H1 (cell line): ENCODE measurements around the gene CCDC110. TPM values are rescaled to one million over a fixed set of nuclear protein-coding genes. Genes with fewer than 3 reads are reported as not detected.

Source experiments
- NRF1 ChIP-seq: IDR thresholded peaks from 2 replicates; pipeline ENCODE4 v1.6.1; 2011; ENCODE audit warnings: mild to moderate bottlenecking, low read depth, low read length, improper control_type of control experiment
- SP4 ChIP-seq: IDR thresholded peaks from 2 replicates; pipeline ENCODE4 v1.6.1; 2012; ENCODE audit warnings: low read length, inconsistent platforms
- polyA plus RNA-seq, 7 experiments: library from polyadenylated mRNA; depleted of rRNA in 3 of 7; stranded (reverse) in 5 of 7; unstranded in 2 of 7; fragments of >200 nt in 5 of 7; fragments of 200-250 nt in 2 of 7; gene quantifications; 1 replicate in 5 of 7; 2 replicates in 1 of 7; 4 replicates in 1 of 7; pipeline versions ENCODE4 v1.2.1 to v1.2.3, GENCODE V29; 2011 to 2013; ENCODE audit warnings: missing spikeins in 2 of 7, mixed read lengths in 2 of 7
- total RNA-seq: library from RNA; stranded (reverse); fragmentation: NEBNext Ultra II Directional; extraction: Animal tissue kit (Norgen Biotek cat#: 25700); gene quantifications from 2 replicates; pipeline ENCODE4 v1.2.1, GENCODE V29; 2021

CCDC110 gene
- total and polyA plus RNA-seq, 2 of the 8 experiments (the other 6 are each of a cell fraction or from before 2014, with no cell fraction given) = 0.33 to 3.1 TPM

GRCh38 chr4:185411849-185412248 is 59.7 kb downstream of the CCDC110 start (continued):
- TF ChIP-seq NRF1 (no peak), SP4 (no peak)
- TF ChIP-seq, all 59 proteins: peak for 0
